Measurements from ENCODE around the gene TLL2. TPM values are rescaled to one million over a fixed set of nuclear protein-coding genes. Genes with fewer than 3 reads are reported as not detected.

Gene TLL2
- total RNA-seq, 4 donors from 2014 or later, result 0.67 to 1.1 TPM; not detected in 2

DNA sequence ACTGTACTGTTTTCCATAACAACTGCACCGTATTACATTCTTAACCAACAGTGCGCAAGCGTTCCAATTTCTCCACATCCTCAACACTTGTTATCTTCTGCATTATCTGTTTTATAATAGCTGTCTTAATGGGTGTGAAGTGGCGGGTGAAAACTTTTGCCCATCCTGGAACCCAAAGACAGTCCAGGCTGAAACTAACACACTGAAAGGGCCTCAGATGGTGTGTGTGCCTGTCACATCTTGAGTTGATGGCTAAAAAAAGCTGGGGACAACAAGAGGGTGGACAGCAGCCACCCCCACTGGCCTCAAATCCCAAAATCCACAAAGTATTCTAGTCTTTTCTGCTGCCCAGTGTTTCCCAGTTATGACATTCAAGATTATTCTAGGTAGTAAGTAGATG, 174.3 kb downstream of the TLL2 start:
- intact Hi-C loops (cut with DNase I; ENCODE audit: low total_unique reads), result no loop called here
- no peaks in the 10 kb centered on the region for H3K9me3 ChIP-seq
- H3K27me3 ChIP-seq, result no peaks in the 10 kb centered on the region
- no peak overlapping the region for H3K27ac ChIP-seq
- H3K4me3 ChIP-seq, result no peak overlapping the region
- H3K4me1 ChIP-seq, result no peaks in the 10 kb centered on the region
- no peaks in the 10 kb centered on the region for H3K36me3 ChIP-seq
- DNase-seq, result no peak
- no peak for TF ChIP-seq POLR2A (IDR thresholded peaks at IDR 0.05)
- no peak for TF ChIP-seq CTCF (IDR thresholded peaks at IDR 0.05)

DNA sequence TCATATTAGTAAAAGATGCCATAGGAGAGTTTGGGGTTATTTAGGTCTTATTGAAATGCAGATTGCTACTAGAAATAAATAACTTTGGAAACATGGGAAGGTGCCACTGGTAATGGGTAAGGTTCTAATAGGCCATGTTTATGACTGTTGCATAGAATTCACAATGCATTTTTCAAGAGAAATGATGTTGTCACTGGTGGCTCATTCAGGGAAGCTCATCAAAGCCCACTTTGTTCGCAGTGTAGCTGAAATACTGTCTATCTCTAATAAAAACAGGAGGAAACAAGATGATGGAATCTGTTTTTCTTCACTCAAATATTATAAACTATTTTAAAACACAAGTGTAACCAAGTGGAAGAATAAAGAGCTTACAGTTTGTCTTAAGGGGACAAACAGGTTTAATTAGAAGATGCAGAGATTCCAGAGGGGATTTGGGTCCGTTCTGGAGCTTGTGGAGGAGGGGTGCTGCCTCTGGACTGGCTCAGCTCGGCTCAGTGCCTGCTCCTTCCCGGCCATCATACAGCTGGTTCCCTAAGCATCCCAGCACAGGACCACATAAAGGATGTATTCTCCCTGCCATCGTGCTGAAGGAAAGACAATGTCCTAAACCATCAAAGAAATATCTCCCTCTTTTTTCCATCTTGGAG, 175.3 kb downstream of the TLL2 start:
- no peak for TF ChIP-seq POLR2A (IDR thresholded peaks at IDR 0.05)
- TF ChIP-seq CTCF (IDR thresholded peaks at IDR 0.05), result no peak
- H3K36me3 ChIP-seq, result no peaks in the 10 kb centered on the region
- H3K27ac ChIP-seq, result no peak overlapping the region
- H3K9me3 ChIP-seq, result no peaks in the 10 kb centered on the region
- intact Hi-C loops (cut with DNase I; ENCODE audit: low total_unique reads), result no loop called here
- H3K4me1 ChIP-seq, result no peaks in the 10 kb centered on the region
- DNase-seq, result no peak
- no peaks in the 10 kb centered on the region for H3K27me3 ChIP-seq
- no peak overlapping the region for H3K4me3 ChIP-seq

DNA sequence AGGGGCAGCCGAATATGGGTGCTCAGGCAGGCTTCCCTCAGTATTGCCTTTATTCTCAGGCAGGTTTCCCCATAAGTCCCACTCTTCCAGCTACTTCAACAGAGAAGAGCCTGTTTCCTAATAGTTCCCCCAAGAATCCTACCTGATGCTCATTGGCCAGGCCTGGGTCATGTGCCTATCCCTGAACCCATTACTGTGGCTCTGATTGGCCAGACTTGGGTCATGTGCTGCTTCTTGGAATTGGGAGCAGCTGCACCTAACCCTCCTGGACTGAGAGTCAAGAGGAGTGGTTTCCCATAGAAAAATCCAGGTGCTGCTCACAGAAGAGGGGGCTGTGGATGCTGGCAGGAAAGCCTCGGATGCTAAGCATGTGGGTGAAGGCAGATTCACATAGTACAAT, 176.6 kb downstream of the TLL2 start:
- intact Hi-C loops (cut with DNase I; ENCODE audit: low total_unique reads), result no loop called here
- DNase-seq, result no peak

DNA sequence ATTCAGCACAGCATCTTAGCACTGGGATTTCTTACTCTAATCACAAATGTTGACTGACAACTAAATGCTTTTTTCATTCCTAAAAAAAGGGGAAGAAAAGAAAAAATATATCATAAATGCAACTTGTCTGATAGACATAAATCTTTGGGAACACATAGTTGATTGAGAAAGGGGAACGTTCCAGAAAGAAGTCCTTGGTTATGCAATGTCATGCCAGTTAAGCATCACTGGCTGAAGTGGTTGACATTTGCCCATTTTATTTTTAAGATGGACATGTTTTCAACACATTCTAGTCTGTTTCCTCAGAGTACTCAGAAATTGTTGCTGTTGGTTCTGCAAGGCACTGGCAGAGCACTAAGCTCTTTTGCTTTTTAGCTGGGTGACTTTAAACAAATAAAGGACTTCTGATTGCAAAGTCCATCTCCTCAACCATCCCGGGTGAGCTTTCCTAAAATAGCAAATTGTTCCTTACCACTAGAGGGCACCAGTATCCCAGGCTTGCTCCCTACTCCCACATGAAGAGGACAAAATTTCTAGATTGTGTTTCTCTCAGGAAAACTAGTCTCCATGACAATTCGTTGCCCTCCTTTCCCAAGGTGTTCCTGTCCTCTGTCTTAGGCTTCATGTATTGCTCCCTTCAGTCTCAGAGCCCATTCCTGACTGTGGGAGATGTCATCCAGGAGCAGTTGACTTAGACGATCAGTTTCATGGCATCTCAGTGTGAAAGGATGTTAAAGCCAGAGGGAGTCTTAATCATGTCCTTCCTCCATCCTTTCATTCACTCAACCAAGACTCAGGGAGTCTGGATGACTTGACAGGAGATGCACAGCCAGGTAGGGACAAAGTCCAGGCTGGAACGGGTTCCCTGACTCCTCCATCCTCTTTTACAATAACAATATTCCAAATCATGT, 178.9 kb downstream of the TLL2 start:
- Histone ChIP-seq H3K27me3 (no peaks in the 10 kb centered on the region), H3K4me1 (no peaks in the 10 kb centered on the region), H3K36me3 (no peaks in the 10 kb centered on the region), H3K27ac (no peak overlapping the region), H3K9me3 (no peaks in the 10 kb centered on the region), H3K4me3 (no peak overlapping the region)
- no peak for TF ChIP-seq POLR2A (IDR thresholded peaks at IDR 0.05)
- peak in 3 of 4 experiments; percentile 39 to 57 (median 41) for TF ChIP-seq CTCF (IDR thresholded peaks at IDR 0.05)
- no peak for DNase-seq
- intact Hi-C loops (cut with DNase I; ENCODE audit: low total_unique reads), result no loop called here

More for the DNA sequence above, 176.6 kb downstream of the TLL2 start:
- H3K27me3 ChIP-seq, result no peaks in the 10 kb centered on the region
- TF ChIP-seq POLR2A (IDR thresholded peaks at IDR 0.05) (no peak), CTCF (IDR thresholded peaks at IDR 0.05) (no peak)
- H3K36me3 ChIP-seq, result no peaks in the 10 kb centered on the region
- no peak overlapping the region for H3K27ac ChIP-seq
- no peak overlapping the region for H3K4me3 ChIP-seq
- no peaks in the 10 kb centered on the region for H3K4me1 ChIP-seq
- no peaks in the 10 kb centered on the region for H3K9me3 ChIP-seq

DNA sequence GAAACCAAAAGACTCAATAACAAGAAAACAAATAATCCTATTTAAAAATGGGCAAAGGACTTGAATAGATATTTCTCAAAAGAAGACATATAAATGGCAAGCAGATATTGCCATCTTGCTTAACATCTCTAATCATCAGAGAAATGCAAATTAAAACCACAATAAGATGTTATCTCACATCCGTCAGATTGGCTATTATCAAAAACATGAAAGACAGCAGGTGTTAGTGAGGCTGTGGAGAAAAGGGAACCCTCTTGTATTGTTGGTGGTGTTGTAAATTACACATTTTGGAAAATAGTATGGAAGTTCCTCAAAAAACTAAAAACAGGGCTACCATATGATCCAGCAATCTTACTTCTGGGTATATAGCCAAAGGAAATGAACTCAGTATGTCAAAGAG, 180.6 kb downstream of the TLL2 start:
- Histone ChIP-seq H3K4me3 (no peak overlapping the region), H3K4me1 (no peaks in the 10 kb centered on the region), H3K27ac (no peak overlapping the region), H3K9me3 (no peaks in the 10 kb centered on the region), H3K27me3 (no peaks in the 10 kb centered on the region), H3K36me3 (no peaks in the 10 kb centered on the region)
- intact Hi-C loops (cut with DNase I; ENCODE audit: low total_unique reads), result no loop called here
- DNase-seq, result no peak
- TF ChIP-seq CTCF (IDR thresholded peaks at IDR 0.05), result no peak
- TF ChIP-seq POLR2A (IDR thresholded peaks at IDR 0.05), result no peak
